Endodermal cell (in vitro differentiated cells): Measurements from ENCODE around the gene PRDM5. TPM values are rescaled to one million over a fixed set of nuclear protein-coding genes. Genes with fewer than 3 reads are reported as not detected.

Experiments used
- DNase-seq: peaks from one replicate; pipeline ENCODE4 v3.0.0-alpha.2; 2017
- H3K27ac ChIP-seq: 2 replicates; pipeline ENCODE4 v1.5.1; 2013; ENCODE audit warnings: mild to moderate bottlenecking, low read depth, low read length, moderate library complexity
- H3K27me3 ChIP-seq: 2 replicates; pipeline ENCODE4 v1.6.1; 2013; ENCODE audit warnings: mild to moderate bottlenecking, low read length, moderate library complexity; ENCODE audit not compliant: insufficient read depth, control insufficient read depth, poor library complexity, severe bottlenecking
- H3K36me3 ChIP-seq: 2 replicates; pipeline ENCODE4 v1.7.0; 2013; ENCODE audit warnings: mild to moderate bottlenecking, low read length, moderate library complexity; ENCODE audit not compliant: control insufficient read depth, insufficient read depth
- H3K4me1 ChIP-seq: one replicate; pipeline ENCODE4 v1.7.0; 2013; ENCODE audit warnings: low read length; ENCODE audit not compliant: control insufficient read depth, insufficient read depth
- H3K4me3 ChIP-seq: 2 replicates; pipeline ENCODE4 v1.5.1; 2013; ENCODE audit warnings: mild to moderate bottlenecking, low read length, moderate library complexity
- H3K9ac ChIP-seq: 2 replicates; pipeline ENCODE4 v1.6.1; 2013; ENCODE audit warnings: mild to moderate bottlenecking, low read length, moderate library complexity; ENCODE audit not compliant: poor library complexity, severe bottlenecking; ENCODE audit errors: extremely low read depth
- H3K9me3 ChIP-seq: 2 replicates; pipeline ENCODE4 v1.6.1; 2013; ENCODE audit warnings: mild to moderate bottlenecking, low read length, moderate library complexity; ENCODE audit not compliant: control insufficient read depth
- H3K27ac Mint-ChIP-seq: 2 replicates; pipeline ENCODE4 v1.8.0; 2020; ENCODE audit warnings: mixed read lengths
- H3K27me3 Mint-ChIP-seq: 2 replicates; pipeline ENCODE4 v1.8.0; 2021; ENCODE audit warnings: mild to moderate bottlenecking, mixed read lengths; ENCODE audit not compliant: insufficient read depth
- H3K36me3 Mint-ChIP-seq: 2 replicates; pipeline ENCODE4 v1.8.0; 2020; ENCODE audit warnings: low read depth, mixed read lengths
- H3K4me1 Mint-ChIP-seq: 2 replicates; pipeline ENCODE4 v1.8.0; 2020; ENCODE audit warnings: mixed read lengths
- H3K4me3 Mint-ChIP-seq: 2 replicates; pipeline ENCODE4 v1.8.0; 2020; ENCODE audit warnings: mild to moderate bottlenecking, moderate library complexity, mixed read lengths
- H3K9me3 Mint-ChIP-seq: 2 replicates; pipeline ENCODE4 v1.8.0; 2020; ENCODE audit warnings: mild to moderate bottlenecking, mixed read lengths
- WGBS, 2 experiments: methylation state at CpG; one replicate each; pipeline versions ENCODE4 v1.1.5 to v1.1.7; 2013; ENCODE audit warnings: missing lambda C conversion rate in 2 of 2, mixed read lengths in 1 of 2; ENCODE audit not compliant: insufficient coverage in 1 of 2, insufficient read length in 1 of 2; 5-methylcytosine and 5-hydroxymethylcytosine counted together
- total RNA-seq, 2 donors: library from RNA; stranded (reverse); fragmentation: NEBNext Ultra II Directional in 1 of 2; extraction: Animal tissue kit (Norgen Biotek cat#: 25700) in 1 of 2; gene quantifications; 2 replicates in 1 of 2; 3 replicates in 1 of 2; pipeline ENCODE4 v1.2.1, GENCODE V29; 2021
- TF ChIP-seq, protein P1 (sequence below): fragments of 200-600 bp; sonication (generic); conservative IDR thresholded peaks from 2 replicates; pipeline ENCODE4 v1.5.0; 2021; ENCODE audit warnings: antibody characterized with exemption, mild to moderate bottlenecking

The PRDM5 gene
- total RNA-seq, 2 donors from 2014 or later = 18.3 to 19.1 TPM

GRCh38 chr4:120704538-120704937 is 218.0 kb downstream of the PRDM5 start:
- no peak overlapping the region for H3K4me3 ChIP-seq
- H3K36me3 Mint-ChIP-seq = no peaks in the 10 kb centered on the region
- WGBS, 2 experiments = 95% methylated on average over 6 of the region's 6 CpGs
- no peaks in the 10 kb centered on the region for H3K9me3 Mint-ChIP-seq
- H3K4me3 Mint-ChIP-seq = no peak overlapping the region
- DNase-seq = no peak
- no peaks in the 10 kb centered on the region for H3K27me3 Mint-ChIP-seq
- H3K27ac ChIP-seq = no peak overlapping the region
- H3K9me3 ChIP-seq = no peaks in the 10 kb centered on the region
- H3K27me3 ChIP-seq = no peaks in the 10 kb centered on the region
- no peaks in the 10 kb centered on the region for H3K4me1 Mint-ChIP-seq
- H3K9ac ChIP-seq = no peak overlapping the region
- H3K36me3 ChIP-seq = no peaks in the 10 kb centered on the region
- TF ChIP-seq, protein P1, sequence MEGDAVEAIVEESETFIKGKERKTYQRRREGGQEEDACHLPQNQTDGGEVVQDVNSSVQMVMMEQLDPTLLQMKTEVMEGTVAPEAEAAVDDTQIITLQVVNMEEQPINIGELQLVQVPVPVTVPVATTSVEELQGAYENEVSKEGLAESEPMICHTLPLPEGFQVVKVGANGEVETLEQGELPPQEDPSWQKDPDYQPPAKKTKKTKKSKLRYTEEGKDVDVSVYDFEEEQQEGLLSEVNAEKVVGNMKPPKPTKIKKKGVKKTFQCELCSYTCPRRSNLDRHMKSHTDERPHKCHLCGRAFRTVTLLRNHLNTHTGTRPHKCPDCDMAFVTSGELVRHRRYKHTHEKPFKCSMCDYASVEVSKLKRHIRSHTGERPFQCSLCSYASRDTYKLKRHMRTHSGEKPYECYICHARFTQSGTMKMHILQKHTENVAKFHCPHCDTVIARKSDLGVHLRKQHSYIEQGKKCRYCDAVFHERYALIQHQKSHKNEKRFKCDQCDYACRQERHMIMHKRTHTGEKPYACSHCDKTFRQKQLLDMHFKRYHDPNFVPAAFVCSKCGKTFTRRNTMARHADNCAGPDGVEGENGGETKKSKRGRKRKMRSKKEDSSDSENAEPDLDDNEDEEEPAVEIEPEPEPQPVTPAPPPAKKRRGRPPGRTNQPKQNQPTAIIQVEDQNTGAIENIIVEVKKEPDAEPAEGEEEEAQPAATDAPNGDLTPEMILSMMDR = no peak
- H3K27ac Mint-ChIP-seq = no peak overlapping the region
- H3K4me1 ChIP-seq = no peaks in the 10 kb centered on the region

DNA sequence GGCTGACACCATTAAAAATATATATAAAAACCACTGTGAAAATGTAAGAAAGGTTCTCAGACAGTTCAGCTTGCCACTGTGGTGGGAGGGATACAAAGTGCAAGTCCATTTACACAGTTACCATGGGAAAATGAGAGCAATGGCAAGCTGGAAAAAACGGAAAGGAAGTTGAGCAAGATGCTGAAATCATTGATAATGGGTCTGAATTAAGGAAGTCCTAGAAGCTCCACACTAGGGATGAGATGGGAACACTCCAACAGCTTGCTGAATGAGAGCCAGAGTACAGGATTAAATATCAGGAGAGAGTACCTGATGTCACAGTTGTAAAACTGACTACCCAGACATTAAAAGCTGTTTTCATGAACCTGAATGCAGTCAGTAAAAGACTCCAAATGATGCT is 218.6 kb downstream of the PRDM5 start:
- Mint-ChIP-seq H3K27ac (no peak overlapping the region), H3K36me3 (no peaks in the 10 kb centered on the region), H3K27me3 (no peaks in the 10 kb centered on the region), H3K9me3 (no peaks in the 10 kb centered on the region), H3K4me1 (no peaks in the 10 kb centered on the region), H3K4me3 (no peak overlapping the region)
- TF ChIP-seq, protein P1 = no peak
- Histone ChIP-seq H3K27me3 (no peaks in the 10 kb centered on the region), H3K9ac (no peak overlapping the region), H3K9me3 (no peaks in the 10 kb centered on the region), H3K4me3 (no peak overlapping the region), H3K36me3 (no peaks in the 10 kb centered on the region), H3K4me1 (no peaks in the 10 kb centered on the region), H3K27ac (no peak overlapping the region)
- no peak for DNase-seq
- 78 to 80% methylated on average over 1 of the region's 1 CpG for WGBS, 2 experiments

GRCh38 chr4:120699354-120699753 is 223.2 kb downstream of the PRDM5 start:
- Histone ChIP-seq H3K27ac (no peak overlapping the region), H3K27me3 (no peaks in the 10 kb centered on the region), H3K4me3 (no peak overlapping the region), H3K9me3 (no peaks in the 10 kb centered on the region), H3K9ac (no peak overlapping the region), H3K4me1 (no peaks in the 10 kb centered on the region), H3K36me3 (no peaks in the 10 kb centered on the region)
- Mint-ChIP-seq H3K36me3 (no peaks in the 10 kb centered on the region), H3K27me3 (no peaks in the 10 kb centered on the region), H3K27ac (no peak overlapping the region), H3K4me3 (no peak overlapping the region), H3K9me3 (no peaks in the 10 kb centered on the region), H3K4me1 (no peaks in the 10 kb centered on the region)
- TF ChIP-seq, protein P1 = no peak
- DNase-seq = no peak
- 93% methylated on average over 1 of the region's 1 CpG; no CpG with 5 or more reads in 1 of the 2 experiments for WGBS, 2 experiments
